CD4-positive, alpha-beta memory T cell (primary cell): ENCODE results near the gene PIAS4. TPM values are rescaled to one million over a fixed set of nuclear protein-coding genes. Genes with fewer than 3 reads are reported as not detected.
"Not testable (repeated sequence)": the region's sequence is repeated elsewhere in the genome, so short reads cannot be mapped to it uniquely, and the experiment has no call there.

Experiments used
- CTCF ChIA-PET: fragments of 350-600 bp; sonication (Branson Sonifier 250); formaldehyde crosslinking; loops from one replicate; lab custom pipeline; 2021; ENCODE audit warnings: inconsistent platforms; ENCODE audit not compliant: partially characterized antibody; lab: Charles Lee
- POLR2A ChIA-PET: fragments of 350-600 bp; sonication (Branson Sonifier 250); formaldehyde crosslinking; loops from one replicate; lab custom pipeline; 2021; ENCODE audit not compliant: partially characterized antibody; lab: Charles Lee
- DNase-seq, 5 donors: peaks; one replicate each; pipeline versions ENCODE4 v3.0.0 to v3.0.0-alpha.2; 2020 to 2022; ENCODE audit warnings: mixed read lengths in 1 of 5
- H3K27ac ChIP-seq: one replicate; pipeline ENCODE4 v1.7.0; 2013; ENCODE audit warnings: low read depth, low read length
- H3K27me3 ChIP-seq: 2 replicates; pipeline ENCODE4 v1.7.0; 2013; ENCODE audit warnings: mild to moderate bottlenecking, low read length, moderate library complexity; ENCODE audit not compliant: insufficient read depth
- H3K36me3 ChIP-seq: 2 replicates; pipeline ENCODE4 v1.7.0; 2013; ENCODE audit warnings: mild to moderate bottlenecking, low read length, moderate library complexity; ENCODE audit not compliant: insufficient read depth
- H3K4me1 ChIP-seq: 2 replicates; pipeline ENCODE4 v1.7.0; 2013; ENCODE audit warnings: mild to moderate bottlenecking, low read length, moderate library complexity; ENCODE audit not compliant: insufficient read depth
- H3K4me3 ChIP-seq, 2 donors: one replicate each; pipeline ENCODE4 v1.7.0; 2013; ENCODE audit warnings: low read length in 2 of 2, mild to moderate bottlenecking in 1 of 2
- H3K9me3 ChIP-seq, 2 donors: one replicate each; pipeline ENCODE4 v1.7.0; 2013; ENCODE audit warnings: low read length in 2 of 2, control low read depth in 1 of 2; ENCODE audit not compliant: control insufficient read depth in 1 of 2
- H3K27ac Mint-ChIP-seq, 7 donors: one replicate each; pipeline ENCODE4 v1.8.0; 2020 to 2021; ENCODE audit warnings: mixed read lengths in 7 of 7, mild to moderate bottlenecking in 6 of 7, inconsistent platforms in 3 of 7, moderate library complexity in 3 of 7
- H3K27me3 Mint-ChIP-seq, 2 donors: one replicate each; pipeline ENCODE4 v1.8.0; 2020 to 2021; ENCODE audit warnings: mixed read lengths in 2 of 2
- H3K36me3 Mint-ChIP-seq, 2 donors: one replicate each; pipeline ENCODE4 v1.8.0; 2020 to 2021; ENCODE audit warnings: mixed read lengths in 2 of 2, inconsistent platforms in 1 of 2, mild to moderate bottlenecking in 1 of 2
- H3K4me1 Mint-ChIP-seq, 4 donors: one replicate each; pipeline ENCODE4 v1.8.0; 2020 to 2021; ENCODE audit warnings: mixed read lengths in 4 of 4, mild to moderate bottlenecking in 1 of 4
- H3K4me3 Mint-ChIP-seq, 8 donors: one replicate each; pipeline ENCODE4 v1.8.0; 2020 to 2021; ENCODE audit warnings: mixed read lengths in 8 of 8, mild to moderate bottlenecking in 7 of 8, moderate library complexity in 6 of 8, inconsistent platforms in 3 of 8
- H3K9me3 Mint-ChIP-seq, 8 donors: one replicate each; pipeline ENCODE4 v1.8.0; 2020 to 2021; ENCODE audit warnings: mixed read lengths in 8 of 8, mild to moderate bottlenecking in 5 of 8, inconsistent platforms in 3 of 8, moderate library complexity in 1 of 8
- intact Hi-C: fragments of 100-400 bp; cut with micrococcal nuclease; formaldehyde crosslinking; loops from one replicate; pipeline ENCODE4 v1.15.1; 2023
- polyA plus RNA-seq, 2 donors: library from polyadenylated mRNA; unstranded; fragments of 300-500 nt; fragmentation: Illumina TruSeq; gene quantifications; one replicate each; pipeline ENCODE4 v1.2.3, GENCODE V29; 2021
- total RNA-seq, 2 experiments: library from RNA; stranded (reverse); gene quantifications; one replicate each; pipeline ENCODE4 v1.2.3, GENCODE V29; 2021

Gene PIAS4
- total and polyA plus RNA-seq, 4 experiments from 2014 or later, result 5.2 to 42.6 (median 22.4) TPM

GRCh38 chr19:4010808-4011110 is 3.2 kb downstream of the PIAS4 start:
- peaks cover 54% of the 10 kb centered on the region for H3K4me1 ChIP-seq
- no peak overlapping the region for H3K27ac ChIP-seq
- peaks cover 13 to 49% (median 22%) of the 10 kb centered on the region in 4 donors for H3K4me1 Mint-ChIP-seq
- peaks cover 0 to 13% of the 10 kb centered on the region in 2 donors for H3K36me3 Mint-ChIP-seq
- no peaks in the 10 kb centered on the region for H3K27me3 Mint-ChIP-seq
- H3K36me3 ChIP-seq, result peaks cover 10% of the 10 kb centered on the region
- H3K9me3 Mint-ChIP-seq, result no peaks in the 10 kb centered on the region
- no peaks in the 10 kb centered on the region for H3K27me3 ChIP-seq
- H3K27ac Mint-ChIP-seq, result no peak overlapping the region
- no peaks in the 10 kb centered on the region for H3K9me3 ChIP-seq
- H3K4me3 ChIP-seq, result no peak overlapping the region
- intact Hi-C loops, result no loop called here
- ChIA-PET POLR2A (no interaction called here), CTCF (no interaction called here)
- H3K4me3 Mint-ChIP-seq, result peak overlapping the region in 1 of 8 donors; percentile 3
- no peak for DNase-seq

GRCh38 chr19:4011430-4011829 is 3.9 kb downstream of the PIAS4 start:
- H3K36me3 Mint-ChIP-seq, result peaks cover 0 to 15% of the 10 kb centered on the region in 2 donors
- peak overlapping the region in 3 of 7 donors; percentile 12 to 69 (median 22) for H3K27ac Mint-ChIP-seq
- H3K27me3 ChIP-seq, CTCF ChIA-PET, H3K9me3 ChIP-seq, H3K4me3 ChIP-seq, H3K36me3 ChIP-seq, H3K27me3 Mint-ChIP-seq, DNase-seq, H3K9me3 Mint-ChIP-seq, POLR2A ChIA-PET, H3K27ac ChIP-seq, intact Hi-C loops: not testable (repeated sequence)
- peaks cover 13 to 52% (median 24%) of the 10 kb centered on the region in 4 donors for H3K4me1 Mint-ChIP-seq
- H3K4me1 ChIP-seq, result peaks cover 54% of the 10 kb centered on the region
- peak overlapping the region in 2 of 8 donors; percentile 43 to 46 for H3K4me3 Mint-ChIP-seq

- Mint-ChIP-seq H3K4me3 (no peak overlapping the region), H3K27ac (no peak overlapping the region)
These were observed 4.8 kb downstream of the PIAS4 start for GRCh38 chr19:4012092-4012974.

GRCh38 chr19:4012975-4013634 is 5.6 kb downstream of the PIAS4 start:
- ChIA-PET POLR2A (interaction anchor here (1.2 kb wide), 1 partner anchor 25 kb away, joined by 3 read pairs; no protein-coding TSS in a partner anchor), CTCF (no interaction called here)
- H3K4me3 Mint-ChIP-seq, result no peak overlapping the region
- no peaks in the 10 kb centered on the region for H3K27me3 Mint-ChIP-seq
- Histone ChIP-seq H3K9me3 (no peaks in the 10 kb centered on the region), H3K4me3 (no peak overlapping the region), H3K36me3 (peaks cover 10% of the 10 kb centered on the region), H3K27me3 (no peaks in the 10 kb centered on the region), H3K27ac (no peak overlapping the region), H3K4me1 (peaks cover 48% of the 10 kb centered on the region)
- no peak for DNase-seq
- H3K9me3 Mint-ChIP-seq, result no peaks in the 10 kb centered on the region
- peaks cover 13 to 53% (median 26%) of the 10 kb centered on the region in 4 donors for H3K4me1 Mint-ChIP-seq
- intact Hi-C loops, result no loop called here
- no peak overlapping the region for H3K27ac Mint-ChIP-seq
- peaks cover 0 to 19% of the 10 kb centered on the region in 2 donors for H3K36me3 Mint-ChIP-seq

More at GRCh38 chr19:4012092-4012974, 4.8 kb downstream of the PIAS4 start:
- CTCF ChIA-PET, result no interaction called here
- Histone ChIP-seq H3K4me1 (peaks cover 48% of the 10 kb centered on the region), H3K27ac (no peak overlapping the region), H3K4me3 (no peak overlapping the region), H3K27me3 (no peaks in the 10 kb centered on the region), H3K9me3 (no peaks in the 10 kb centered on the region), H3K36me3 (peaks cover 10% of the 10 kb centered on the region)
- Mint-ChIP-seq H3K27me3 (no peaks in the 10 kb centered on the region), H3K36me3 (peaks cover 0 to 18% of the 10 kb centered on the region in 2 donors), H3K9me3 (no peaks in the 10 kb centered on the region), H3K4me1 (peaks cover 13 to 53% (median 26%) of the 10 kb centered on the region in 4 donors)
- POLR2A ChIA-PET, result no interaction called here
- DNase-seq, result no peak
- intact Hi-C loops, result no loop called here

- no peaks in the 10 kb centered on the region for H3K9me3 ChIP-seq
- ChIA-PET POLR2A (interaction anchor here (1.2 kb wide), 1 partner anchor 26 kb away, joined by 3 read pairs; no protein-coding TSS in a partner anchor), CTCF (no interaction called here)
- no peaks in the 10 kb centered on the region for H3K27me3 ChIP-seq
- peaks cover 38% of the 10 kb centered on the region for H3K4me1 ChIP-seq
- intact Hi-C loops, result no loop called here
- peaks cover 0 to 21% of the 10 kb centered on the region in 2 donors for H3K36me3 Mint-ChIP-seq
- no peaks in the 10 kb centered on the region for H3K27me3 Mint-ChIP-seq
- no peak overlapping the region for H3K27ac ChIP-seq
- peak overlapping the region in 1 of 8 donors; percentile 34 for H3K4me3 Mint-ChIP-seq
- DNase-seq, result no peak
- H3K4me3 ChIP-seq, result no peak overlapping the region
- peak overlapping the region in 1 of 7 donors; percentile 47 for H3K27ac Mint-ChIP-seq
- no peaks in the 10 kb centered on the region for H3K9me3 Mint-ChIP-seq
- H3K4me1 Mint-ChIP-seq, result peaks cover 9 to 55% (median 20%) of the 10 kb centered on the region in 4 donors
- peaks cover 10% of the 10 kb centered on the region for H3K36me3 ChIP-seq
These were observed 6.5 kb downstream of the PIAS4 start for GRCh38 chr19:4013886-4014540.

GRCh38 chr19:4014541-4015491 is 7.3 kb downstream of the PIAS4 start:
- POLR2A ChIA-PET, result no interaction called here
- Mint-ChIP-seq H3K27ac (no peak overlapping the region), H3K36me3 (peaks cover 0 to 21% of the 10 kb centered on the region in 2 donors), H3K9me3 (no peaks in the 10 kb centered on the region), H3K27me3 (no peaks in the 10 kb centered on the region), H3K4me1 (peaks cover 6 to 47% (median 15%) of the 10 kb centered on the region in 4 donors), H3K4me3 (peak overlapping the region in 1 of 8 donors; percentile 39)
- intact Hi-C loops, result no loop called here
- H3K27me3 ChIP-seq, result no peaks in the 10 kb centered on the region
- H3K4me3 ChIP-seq, result no peak overlapping the region
- peaks cover 31% of the 10 kb centered on the region for H3K4me1 ChIP-seq
- CTCF ChIA-PET, result no interaction called here
- no peaks in the 10 kb centered on the region for H3K9me3 ChIP-seq
- H3K36me3 ChIP-seq, result peaks cover 10% of the 10 kb centered on the region
- H3K27ac ChIP-seq, result no peak overlapping the region
- DNase-seq, result peak in 4 of 5 donors; percentile 32 to 39 (median 35)
